Tibial nerve (tissue), 4 donors: ENCODE data around the gene LYSMD4. TPM values are rescaled to one million over a fixed set of nuclear protein-coding genes. Genes with fewer than 3 reads are reported as not detected.
A peak's percentile ranks its signal among the peaks of the same experiment; 100 is the strongest.

Experiments
- DNase-seq, 2 donors: peaks; one replicate each; pipeline ENCODE4 v3.0.0-alpha.2; 2019; ENCODE audit warnings: low spot score in 2 of 2
- H3K27ac ChIP-seq, 4 donors: fragments of 200-600 bp; sonication (generic) in 3 of 4; one replicate each; pipeline ENCODE4 v1.5.1; 2017 to 2019; ENCODE audit warnings: mild to moderate bottlenecking in 1 of 4
- H3K27me3 ChIP-seq, 2 donors: fragments of 200-600 bp; sonication (generic) in 1 of 2; one replicate each; pipeline versions ENCODE4 v1.5.1 to v1.6.0; 2017 to 2019
- H3K36me3 ChIP-seq, 3 donors: fragments of 200-600 bp; sonication (generic); one replicate each; pipeline ENCODE4 v1.5.1; 2018 to 2019
- H3K4me1 ChIP-seq, 4 donors: fragments of 200-600 bp; sonication (generic) in 3 of 4; one replicate each; pipeline ENCODE4 v1.5.1; 2017 to 2019
- H3K4me3 ChIP-seq, 4 donors: fragments of 200-600 bp; sonication (generic) in 3 of 4; one replicate each; pipeline ENCODE4 v1.5.1; 2017 to 2019; ENCODE audit warnings: mild to moderate bottlenecking in 1 of 4, moderate library complexity in 1 of 4
- H3K9me3 ChIP-seq, 4 donors: fragments of 200-600 bp; sonication (generic) in 3 of 4; one replicate each; pipeline ENCODE4 v1.5.1; 2017 to 2019
- EP300 ChIP-seq, 2 donors: sonication (generic); formaldehyde crosslinking; IDR thresholded peaks; one replicate each; pipeline ENCODE4 v1.6.1; 2017; ENCODE audit warnings: antibody characterized with exemption in 2 of 2, mild to moderate bottlenecking in 1 of 2
- POLR2A ChIP-seq, 2 donors: fragments of 450-650 bp; IDR thresholded peaks; one replicate each; pipeline ENCODE4 v1.6.1; 2017; ENCODE audit warnings: antibody characterized with exemption in 2 of 2, mild to moderate bottlenecking in 2 of 2, moderate library complexity in 2 of 2
- WGBS, 2 donors: methylation state at CpG; one replicate each; pipeline ENCODE4 v1.1.5; 2018; 5-methylcytosine and 5-hydroxymethylcytosine counted together
- total RNA-seq, 4 donors: library from RNA; depleted of rRNA; stranded (reverse); fragments of >200 nt; gene quantifications; one replicate each; pipeline ENCODE4 v1.1.0, GENCODE V29; 2016
- TF ChIP-seq, protein P1 (sequence below), 5 experiments: fragments of 200-600 bp in 3 of 5; fragments of 450-650 bp in 2 of 5; sonication (generic) in 3 of 5; IDR thresholded peaks; one replicate each; pipeline ENCODE4 v1.5.1; 2016 to 2019; ENCODE audit warnings: antibody characterized with exemption in 5 of 5, mild to moderate bottlenecking in 3 of 5, moderate library complexity in 2 of 5

LYSMD4 gene
- total RNA-seq, 4 donors from 2014 or later: 13.6 to 21.0 (median 17.4) TPM

DNA sequence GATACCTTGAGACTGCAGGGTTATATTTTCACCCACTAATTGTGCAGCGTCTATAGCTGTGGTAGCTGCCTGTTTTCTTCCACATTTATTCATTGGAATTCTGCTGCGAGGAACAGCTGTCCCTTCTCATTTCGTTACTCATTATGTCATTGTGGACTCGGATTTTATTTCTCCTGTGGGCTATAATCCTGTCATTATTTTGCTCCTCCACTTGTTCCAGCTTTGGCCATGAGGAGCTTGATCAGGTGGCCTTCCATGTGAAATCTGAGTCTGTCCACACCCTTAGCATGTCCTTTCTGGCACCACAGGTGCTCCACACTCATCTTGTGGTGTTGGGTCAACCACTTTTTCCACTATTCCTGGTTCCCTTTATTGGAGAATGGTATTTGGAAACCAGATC lies 14.8 kb downstream of the LYSMD4 start:
- no peak for TF ChIP-seq POLR2A (IDR thresholded peaks at IDR 0.05)
- no peak for TF ChIP-seq EP300 (IDR thresholded peaks at IDR 0.05)
- TF ChIP-seq, protein P1, sequence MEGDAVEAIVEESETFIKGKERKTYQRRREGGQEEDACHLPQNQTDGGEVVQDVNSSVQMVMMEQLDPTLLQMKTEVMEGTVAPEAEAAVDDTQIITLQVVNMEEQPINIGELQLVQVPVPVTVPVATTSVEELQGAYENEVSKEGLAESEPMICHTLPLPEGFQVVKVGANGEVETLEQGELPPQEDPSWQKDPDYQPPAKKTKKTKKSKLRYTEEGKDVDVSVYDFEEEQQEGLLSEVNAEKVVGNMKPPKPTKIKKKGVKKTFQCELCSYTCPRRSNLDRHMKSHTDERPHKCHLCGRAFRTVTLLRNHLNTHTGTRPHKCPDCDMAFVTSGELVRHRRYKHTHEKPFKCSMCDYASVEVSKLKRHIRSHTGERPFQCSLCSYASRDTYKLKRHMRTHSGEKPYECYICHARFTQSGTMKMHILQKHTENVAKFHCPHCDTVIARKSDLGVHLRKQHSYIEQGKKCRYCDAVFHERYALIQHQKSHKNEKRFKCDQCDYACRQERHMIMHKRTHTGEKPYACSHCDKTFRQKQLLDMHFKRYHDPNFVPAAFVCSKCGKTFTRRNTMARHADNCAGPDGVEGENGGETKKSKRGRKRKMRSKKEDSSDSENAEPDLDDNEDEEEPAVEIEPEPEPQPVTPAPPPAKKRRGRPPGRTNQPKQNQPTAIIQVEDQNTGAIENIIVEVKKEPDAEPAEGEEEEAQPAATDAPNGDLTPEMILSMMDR (IDR thresholded peaks at IDR 0.05): no peak

DNA sequence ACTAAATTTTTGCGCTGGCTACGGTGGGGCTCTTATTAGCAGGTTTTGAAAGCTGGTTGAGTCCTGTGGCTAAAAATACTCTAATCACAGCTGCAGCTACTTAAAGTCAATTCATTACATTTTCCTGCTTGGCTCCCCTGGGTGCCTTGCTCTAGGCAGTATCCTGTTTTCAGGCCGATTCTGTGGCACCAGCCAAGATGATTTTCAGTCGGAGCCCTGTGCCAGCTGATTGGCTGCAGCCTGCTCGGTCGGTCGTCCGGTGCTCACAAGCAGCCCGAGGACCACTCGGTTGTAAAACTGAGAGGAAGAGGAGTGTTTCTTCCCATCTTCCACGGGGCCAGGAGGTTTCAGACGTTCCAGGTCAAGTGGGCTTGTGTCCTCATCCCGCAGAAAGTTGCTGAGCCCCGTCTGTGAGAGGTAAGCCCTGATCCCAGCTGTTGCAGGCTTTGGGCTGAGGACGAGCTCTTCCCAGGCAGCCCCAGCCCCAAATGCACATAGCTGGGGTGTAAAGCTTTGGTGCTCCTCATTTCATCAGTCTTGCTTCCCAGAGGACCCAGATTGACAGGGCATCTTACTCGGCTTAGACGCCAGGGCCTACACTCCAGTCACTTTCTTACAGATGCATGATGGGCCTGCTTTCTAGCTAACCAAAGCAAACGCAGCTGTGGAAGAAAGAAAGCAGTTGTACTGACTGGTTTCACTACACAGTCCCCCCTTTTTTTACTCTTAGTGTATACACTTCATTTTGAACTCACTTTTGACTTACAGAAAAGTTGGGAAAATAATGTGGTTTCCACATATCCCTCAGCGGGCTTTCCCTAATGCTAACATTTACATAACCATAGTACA lies 15.9 kb downstream of the LYSMD4 start:
- TF ChIP-seq POLR2A (IDR thresholded peaks at IDR 0.05) (no peak), EP300 (IDR thresholded peaks at IDR 0.05) (no peak)
- TF ChIP-seq, protein P1 (IDR thresholded peaks at IDR 0.05): no peak
- Histone ChIP-seq H3K4me3 (no peak overlapping the region), H3K27me3 (no peaks in the 10 kb centered on the region), H3K36me3 (peaks cover 0 to 21% (median 3%) of the 10 kb centered on the region in 3 donors), H3K4me1 (peaks cover 0 to 28% (median 0%) of the 10 kb centered on the region in 4 donors), H3K27ac (peak overlapping the region in 3 of 4 donors; percentile 24 to 60 (median 59)), H3K9me3 (no peaks in the 10 kb centered on the region)
- DNase-seq: no peak
- 45 to 51% methylated on average over 18 to 19 of the region's 19 CpGs for WGBS, 2 donors

More for the DNA sequence above, 14.8 kb downstream of the LYSMD4 start:
- DNase-seq: no peak
- no peaks in the 10 kb centered on the region for H3K9me3 ChIP-seq
- H3K27me3 ChIP-seq: no peaks in the 10 kb centered on the region
- H3K4me3 ChIP-seq: no peak overlapping the region
- H3K4me1 ChIP-seq: peaks cover 0 to 24% (median 0%) of the 10 kb centered on the region in 4 donors
- peaks cover 0 to 12% (median 0%) of the 10 kb centered on the region in 3 donors for H3K36me3 ChIP-seq
- no peak overlapping the region for H3K27ac ChIP-seq
- 84 to 86% methylated on average over 4 of the region's 4 CpGs for WGBS, 2 donors

DNA sequence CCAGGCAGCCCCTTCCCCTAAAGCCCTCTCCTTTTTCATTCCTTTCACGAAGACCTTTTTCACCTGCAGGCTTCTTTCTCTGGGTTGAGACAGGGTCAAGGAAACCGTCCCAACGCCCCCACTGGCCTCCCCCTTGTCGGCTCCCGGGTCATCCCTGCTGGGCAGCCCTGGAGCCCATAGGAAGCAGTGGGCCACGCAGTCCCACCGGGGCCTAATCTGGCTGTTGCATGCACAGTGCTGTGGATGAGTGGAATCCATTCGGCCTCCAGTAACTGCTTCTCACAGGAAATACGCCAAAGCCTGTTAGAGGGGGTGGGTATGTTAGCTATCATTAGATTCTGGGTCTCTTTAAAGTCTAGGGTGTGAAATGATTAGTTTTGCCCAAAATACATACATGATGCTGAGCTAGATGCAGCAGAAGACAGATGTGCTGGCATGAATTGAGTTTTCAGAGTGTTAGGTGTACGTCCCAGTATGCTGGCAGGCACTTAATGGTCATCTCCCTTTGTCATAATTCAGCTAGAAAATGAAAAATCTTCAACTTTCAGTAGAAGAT lies 16.6 kb downstream of the LYSMD4 start:
- Histone ChIP-seq H3K27ac (peak overlapping the region in 3 of 4 donors; percentile 24 to 60 (median 59)), H3K9me3 (no peaks in the 10 kb centered on the region), H3K36me3 (peaks cover 0 to 29% (median 5%) of the 10 kb centered on the region in 3 donors), H3K27me3 (no peaks in the 10 kb centered on the region), H3K4me3 (no peak overlapping the region), H3K4me1 (peaks cover 0 to 35% (median 0%) of the 10 kb centered on the region in 4 donors)
- no peak for TF ChIP-seq POLR2A (IDR thresholded peaks at IDR 0.05)
- TF ChIP-seq, protein P1 (IDR thresholded peaks at IDR 0.05): no peak
- TF ChIP-seq EP300 (IDR thresholded peaks at IDR 0.05): no peak
- WGBS, 2 donors: 60 to 65% methylated on average over 10 of the region's 10 CpGs
- no peak for DNase-seq

DNA sequence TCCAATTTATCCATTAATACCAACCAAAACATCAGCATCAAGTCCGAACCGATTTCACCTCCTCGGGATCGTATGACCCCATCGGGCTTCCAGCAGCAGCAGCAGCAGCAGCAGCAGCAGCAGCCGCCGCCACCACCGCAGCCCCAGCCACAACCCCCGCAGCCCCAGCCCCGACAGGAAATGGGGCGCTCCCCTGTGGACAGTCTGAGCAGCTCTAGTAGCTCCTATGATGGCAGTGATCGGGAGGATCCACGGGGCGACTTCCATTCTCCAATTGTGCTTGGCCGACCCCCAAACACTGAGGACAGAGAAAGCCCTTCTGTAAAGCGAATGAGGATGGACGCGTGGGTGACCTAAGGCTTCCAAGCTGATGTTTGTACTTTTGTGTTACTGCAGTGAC lies 20.8 kb downstream of the LYSMD4 start:
- H3K27ac ChIP-seq: no peak overlapping the region
- TF ChIP-seq, protein P1 (IDR thresholded peaks at IDR 0.05): no peak
- no peak for TF ChIP-seq POLR2A (IDR thresholded peaks at IDR 0.05)
- no peak for TF ChIP-seq EP300 (IDR thresholded peaks at IDR 0.05)
- WGBS, 2 donors: 66 to 68% methylated on average over 18 of the region's 18 CpGs
- peaks cover 0 to 49% (median 13%) of the 10 kb centered on the region in 3 donors for H3K36me3 ChIP-seq
- no peaks in the 10 kb centered on the region for H3K9me3 ChIP-seq
- H3K4me1 ChIP-seq: peaks cover 0 to 52% (median 8%) of the 10 kb centered on the region in 4 donors
- DNase-seq: no peak
- no peaks in the 10 kb centered on the region for H3K27me3 ChIP-seq
- no peak overlapping the region for H3K4me3 ChIP-seq

DNA sequence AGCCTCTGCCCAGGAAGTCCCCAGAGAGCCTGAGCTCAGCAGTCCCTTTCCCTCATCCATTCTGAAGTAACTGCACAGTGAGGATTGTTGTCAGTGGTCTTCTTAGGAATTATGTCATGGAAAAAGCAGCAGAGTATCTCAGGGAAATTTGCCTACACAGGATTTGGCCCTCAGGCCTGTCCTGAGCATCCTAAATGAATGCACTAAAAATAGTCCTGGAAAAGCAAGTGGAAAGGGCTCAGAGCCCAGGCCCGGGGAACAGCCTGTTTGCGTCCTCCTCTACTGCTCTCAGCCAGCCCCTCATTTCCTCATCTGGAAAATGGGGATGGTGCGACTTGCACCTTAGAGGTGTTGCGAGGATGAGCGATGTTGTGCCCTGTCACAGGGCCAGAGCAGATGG lies 21.6 kb downstream of the LYSMD4 start:
- H3K9me3 ChIP-seq: no peaks in the 10 kb centered on the region
- peaks cover 0 to 49% (median 13%) of the 10 kb centered on the region in 3 donors for H3K36me3 ChIP-seq
- H3K27ac ChIP-seq: no peak overlapping the region
- H3K4me3 ChIP-seq: no peak overlapping the region
- TF ChIP-seq EP300 (IDR thresholded peaks at IDR 0.05) (no peak), POLR2A (IDR thresholded peaks at IDR 0.05) (no peak)
- TF ChIP-seq, protein P1 (IDR thresholded peaks at IDR 0.05): no peak
- H3K4me1 ChIP-seq: peaks cover 0 to 54% (median 8%) of the 10 kb centered on the region in 4 donors
- no peak for DNase-seq
- no peaks in the 10 kb centered on the region for H3K27me3 ChIP-seq
- WGBS, 2 donors: 74 to 79% methylated on average over 5 of the region's 5 CpGs
